GM10248 (cell line): Measurements from ENCODE around the gene DDX6.
"Not testable (repeated sequence)": the region's sequence is repeated elsewhere in the genome, so short reads cannot be mapped to it uniquely, and the experiment has no call there.

Source experiments
- CTCF ChIA-PET: fragments of 300-600 bp; sonication (Branson Sonifier 250); formaldehyde crosslinking; extraction: SDS; loops from one replicate; lab custom pipeline; 2021; ENCODE audit warnings: antibody characterized with exemption; lab: Yijun Ruan, JAX
- POLR2A ChIA-PET: fragments of 350-650 bp; sonication (Branson Sonifier 250); formaldehyde crosslinking; extraction: SDS; loops from one replicate; lab custom pipeline; 2020; ENCODE audit warnings: antibody characterized with exemption; lab: Yijun Ruan, JAX
- DNase-seq: peaks from one replicate; pipeline ENCODE4 v3.0.0; 2012; ENCODE audit errors: extremely low spot score
- CTCF ChIP-seq: IDR thresholded peaks from 2 replicates; pipeline ENCODE4 v1.5.1; 2012; ENCODE audit warnings: mild to moderate bottlenecking, low read depth; ENCODE audit errors: extremely low read depth, missing control alignments, control extremely low read depth

Gene DDX6

DNA sequence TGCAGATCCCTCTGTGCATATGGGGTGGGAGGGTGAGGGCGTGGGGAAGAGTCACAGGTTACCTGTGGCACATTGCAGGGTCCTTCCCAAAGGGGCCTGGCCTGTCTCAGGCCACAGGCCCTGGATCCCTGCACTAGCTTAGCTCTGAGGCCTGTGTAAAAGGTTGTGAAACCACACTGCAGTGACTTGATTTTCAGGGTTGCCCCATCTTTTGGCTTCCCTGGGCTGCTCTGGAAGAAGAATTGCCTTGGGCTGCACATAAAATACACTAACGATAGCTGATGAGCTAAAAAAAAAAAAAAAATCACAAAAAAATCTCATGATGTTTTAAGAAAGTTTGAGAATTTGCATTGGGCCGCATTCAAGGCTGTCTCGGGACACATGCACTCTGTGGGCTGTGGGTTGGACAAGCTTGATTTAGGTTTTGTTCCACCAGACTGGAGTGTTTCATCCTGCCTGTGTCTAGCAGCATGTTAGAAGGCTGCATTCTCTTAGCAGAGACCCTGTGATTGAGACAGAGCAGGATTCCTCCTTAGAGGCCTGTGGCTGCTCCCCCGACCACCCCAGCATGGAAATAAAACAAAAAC, 75.6 kb downstream of the DDX6 start:
- ChIA-PET CTCF (interaction anchor here (1.1 to 1.7 kb wide), 5 partner anchors 20 to 214 kb away, joined by 3 to 6 read pairs (median 4); no protein-coding TSS in a partner anchor), POLR2A (interaction anchor here (0.7 to 1.0 kb wide), 3 partner anchors 76 to 332 kb away, joined by 3 to 5 read pairs (median 3); partner anchors contain the start of genes BCL9L and DDX6)
- no peak for TF ChIP-seq CTCF
- DNase-seq, result no peak

DNA sequence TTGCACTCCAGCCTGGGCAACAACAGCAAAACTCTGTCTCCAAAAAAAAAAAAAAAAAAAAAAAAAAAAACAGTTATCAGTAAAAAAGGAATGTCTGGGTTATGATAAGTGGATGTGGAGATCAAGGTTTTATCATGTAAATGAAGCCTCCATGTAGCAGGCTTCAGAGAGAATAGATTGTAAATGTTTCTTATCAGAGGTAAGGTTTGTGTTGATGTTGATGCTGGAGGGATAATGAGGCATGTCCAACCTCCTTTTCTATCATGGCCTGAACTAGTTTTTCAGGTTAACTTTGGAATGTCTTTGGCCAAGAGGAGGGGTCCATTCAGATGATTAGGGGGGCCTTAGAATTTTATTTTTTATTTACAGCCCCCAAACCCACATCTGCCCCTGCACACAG, 76.1 kb downstream of the DDX6 start:
- ChIA-PET POLR2A (interaction anchor here (0.7 to 1.0 kb wide), 2 partner anchors 76 to 211 kb away, joined by 3 read pairs; partner anchors contain the start of genes BCL9L and DDX6), CTCF (interaction anchor here (1.1 to 1.7 kb wide), 4 partner anchors 20 to 215 kb away, joined by 3 to 6 read pairs (median 4); no protein-coding TSS in a partner anchor)
- DNase-seq, result no peak
- TF ChIP-seq CTCF, result no peak

GRCh38 chr11:118714416-118714815, 76.5 kb downstream of the DDX6 start:
- CTCF ChIA-PET, result interaction anchor here (1.4 kb wide), 1 partner anchor 24 kb away, joined by 5 read pairs; no protein-coding TSS in a partner anchor
- DNase-seq, POLR2A ChIA-PET: not testable (repeated sequence)

GRCh38 chr11:118708296-118708695, 82.7 kb downstream of the DDX6 start:
- POLR2A ChIA-PET, result no interaction called here
- CTCF ChIA-PET, result no interaction called here
- no peak for DNase-seq
- no peak for TF ChIP-seq CTCF

- POLR2A ChIA-PET, result no interaction called here
- CTCF ChIA-PET, result interaction anchor here (1.3 to 6.4 kb wide), 2 partner anchors 15 to 18 kb away, joined by 4 to 41 read pairs; no protein-coding TSS in a partner anchor
Observed at GRCh38 chr11:118706546-118706825, 84.5 kb downstream of the DDX6 start.

GRCh38 chr11:118705791-118706545, 85.0 kb downstream of the DDX6 start:
- ChIA-PET POLR2A (no interaction called here), CTCF (interaction anchor here (0.8 to 6.4 kb wide), 4 partner anchors 10 to 46 kb away, joined by 3 to 41 read pairs (median 4); no protein-coding TSS in a partner anchor)
- no peak for DNase-seq
- TF ChIP-seq CTCF, result no peak

More at GRCh38 chr11:118706546-118706825, 84.5 kb downstream of the DDX6 start:
- DNase-seq, result no peak
- no peak for TF ChIP-seq CTCF
